GM12892 (cell line): Measurements from ENCODE around the gene STK39.

ENCODE experiments used
- POLR2A ChIP-seq: IDR thresholded peaks from 2 replicates; pipeline ENCODE4 v1.6.1; 2011; ENCODE audit warnings: low read depth, low read length, control low read depth
- POLR2AphosphoS5 ChIP-seq: IDR thresholded peaks from 2 replicates; pipeline ENCODE4 v1.6.1; 2011; ENCODE audit warnings: low read depth, low read length, control low read depth

GRCh38 chr2:168138901-168139300 lies 108.5 kb downstream of the STK39 start:
- TF ChIP-seq POLR2A = no peak
- no peak for TF ChIP-seq POLR2AphosphoS5
